ENCODE data around the gene MICAL2. TPM values are rescaled to one million over a fixed set of nuclear protein-coding genes. Genes with fewer than 3 reads are reported as not detected.

MICAL2 gene
- total and polyA plus RNA-seq, 10 of the 15 experiments (the other 5 are each of a cell fraction or from before 2014, with no cell fraction given): 0.90 to 5.6 (median 2.4) TPM

GRCh38 chr11:12106501-12106900, 3.9 kb upstream of the MICAL2 start:
- 57% methylated on average over 5 of the region's 5 CpGs for WGBS (ENCODE audit: insufficient coverage, insufficient replicate concordance, low lambda C conversion rate, missing lambda C conversion rate)
- no TSS peak for BruUV-seq (replicated peaks)
- H3K27ac ChIP-seq (ENCODE audit: control insufficient read depth, insufficient read depth): no peak overlapping the region
- H4K20me1 ChIP-seq (ENCODE audit: control insufficient read depth, insufficient read depth): no peaks in the 10 kb centered on the region
- H3K27me3 ChIP-seq (replicated peaks in 1 of 2; ENCODE audit: control insufficient read depth in 2 of 2, insufficient read depth in 2 of 2, low read length in 1 of 2): peaks cover 0 to 2% of the 10 kb centered on the region in 2 experiments; a peak in 2 of 4 replicates
- no peak for TF ChIP-seq ELK1 (IDR thresholded peaks at IDR 0.05; ENCODE audit: low read depth, low read length)
- TF ChIP-seq SP1 (IDR thresholded peaks at IDR 0.05; ENCODE audit: low read depth, low read length): no peak
- TF ChIP-seq ZNF24 (IDR thresholded peaks at IDR 0.05): no peak
- no peak for TF ChIP-seq BRCA1 (IDR thresholded peaks at IDR 0.05; ENCODE audit: low read depth, low read length)
- no peak for TF ChIP-seq ZNF384 (IDR thresholded peaks at IDR 0.05; ENCODE audit: borderline replicate concordance, low read depth, low read length)
- TF ChIP-seq EP300 (IDR thresholded peaks at IDR 0.05; ENCODE audit: borderline replicate concordance in 1 of 2, control insufficient read depth in 1 of 2, low read depth in 2 of 2, low read length in 2 of 2): no peak
- ATAC-seq (no peak), DNase-seq (ENCODE audit: low read depth, low spot score) (no peak), FAIRE-seq (no peak)
- H3K4me2 ChIP-seq (ENCODE audit: control insufficient read depth, insufficient read depth): no peak overlapping the region
- POLR2A ChIA-PET: no interaction called here
- H3K4me1 ChIP-seq (ENCODE audit: control insufficient read depth, insufficient read depth, low read length): no peaks in the 10 kb centered on the region; the same call in 1 of the 2 replicates
- H3K9ac ChIP-seq (ENCODE audit: control insufficient read depth, insufficient read depth, low read length): no peak overlapping the region
- H2AFZ ChIP-seq (ENCODE audit: control insufficient read depth, low read depth, low read length): no peak overlapping the region
- intact Hi-C loops (cut with micrococcal nuclease; ENCODE audit: unreplicated experiment) (no loop called here), in situ Hi-C loops (cut with MboI) (no loop called here)
- CTCF ChIA-PET: no interaction called here
- H3K36me3 ChIP-seq (ENCODE audit: control insufficient read depth in 2 of 2, insufficient read depth in 2 of 2, low read length in 1 of 2): no peaks in the 10 kb centered on the region
- SMC1A ChIA-PET (ENCODE audit: uncharacterized antibody, unreplicated experiment): no interaction called here
- no peaks in the 10 kb centered on the region for H3K9me3 ChIP-seq (replicated peaks; ENCODE audit: control insufficient read depth, insufficient read depth, low read length)
- H3K79me2 ChIP-seq (ENCODE audit: control insufficient read depth, insufficient read depth, low read length): no peaks in the 10 kb centered on the region
- RAD21 ChIA-PET (ENCODE audit: unreplicated experiment): no interaction called here
- H3K4me3 ChIP-seq: no peak overlapping the region
